Activated CD4-positive, alpha-beta T cell treated with anti-CD3 and anti-CD28 coated beads, Interleukin-10, Interleukin-2, amounts not matched to agents 100 ng/mL and 50 ng/mL, durations not matched to agents 16 hours and 8 hours (primary cell): ENCODE measurements around the gene CD82.

ENCODE experiments used
- DNase-seq: peaks from one replicate; pipeline ENCODE4 v3.0.0-alpha.2; 2020

Gene CD82

DNA sequence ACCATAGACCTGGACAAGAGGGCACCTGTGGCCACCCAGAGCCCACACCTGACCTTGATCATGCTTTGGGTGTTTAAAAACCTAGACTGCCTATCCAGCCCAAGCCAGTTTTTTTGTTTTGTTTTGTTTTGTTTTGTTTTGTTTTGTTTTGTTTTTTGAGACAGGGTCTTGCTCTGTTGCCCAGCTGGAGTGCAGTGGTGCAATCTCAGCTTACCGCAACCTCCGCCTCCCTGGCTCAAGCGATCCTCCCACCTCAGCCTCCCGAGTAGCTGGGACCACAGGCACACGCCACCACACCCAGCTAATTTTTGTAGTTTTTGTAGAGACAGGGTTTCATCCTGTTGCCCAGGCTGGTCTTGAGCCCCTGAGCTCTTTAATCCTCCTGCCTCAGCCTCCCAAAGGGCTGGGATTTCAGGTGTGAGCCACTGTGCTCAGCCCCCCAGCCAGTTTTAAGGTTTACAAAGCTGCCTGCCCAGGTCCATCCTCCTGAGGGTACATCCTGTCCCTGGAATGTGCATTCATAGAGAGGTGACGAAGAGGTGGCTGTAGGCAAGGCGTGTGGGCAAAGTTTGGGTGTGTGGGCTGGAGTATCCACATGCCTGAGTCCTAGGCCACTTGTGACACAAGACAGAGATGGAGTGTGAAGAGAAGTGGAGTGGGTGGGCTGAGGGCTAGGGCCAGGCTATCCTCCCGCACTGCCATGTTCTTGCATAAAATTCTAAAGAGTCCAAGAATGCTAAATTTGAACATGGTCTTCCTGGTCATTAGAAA lies 3.3 kb upstream of the CD82 start:
- no peak for DNase-seq

DNA sequence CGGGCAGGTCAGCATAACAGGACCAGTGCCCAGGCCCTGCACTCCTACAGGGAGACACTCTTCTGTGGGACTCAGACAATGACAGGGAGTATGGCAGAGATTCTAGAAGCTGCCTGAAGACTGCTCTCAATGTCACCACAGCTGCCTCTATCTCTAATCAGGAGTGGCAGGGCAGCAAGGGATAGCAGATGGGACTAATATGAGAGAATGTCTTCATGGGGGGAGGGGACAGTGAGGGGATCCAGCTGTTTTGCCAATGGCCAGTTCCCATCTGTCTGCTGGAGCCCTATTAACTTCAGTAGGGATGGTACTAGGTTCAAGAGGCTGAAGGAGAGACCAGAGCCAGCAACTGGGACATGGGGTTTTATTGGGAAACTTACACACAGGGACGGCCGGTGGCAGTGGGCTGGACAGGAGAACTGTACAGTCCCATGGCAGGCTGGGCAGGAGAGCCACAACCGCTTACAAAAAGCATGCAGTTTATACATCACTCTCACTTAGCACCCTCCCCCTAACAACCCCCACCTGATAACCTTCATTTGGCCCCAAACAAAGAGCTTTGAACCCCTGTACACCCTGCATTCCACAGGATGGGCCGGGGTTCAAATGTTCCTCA lies 2.5 kb upstream of the CD82 start:
- no peak for DNase-seq

DNA sequence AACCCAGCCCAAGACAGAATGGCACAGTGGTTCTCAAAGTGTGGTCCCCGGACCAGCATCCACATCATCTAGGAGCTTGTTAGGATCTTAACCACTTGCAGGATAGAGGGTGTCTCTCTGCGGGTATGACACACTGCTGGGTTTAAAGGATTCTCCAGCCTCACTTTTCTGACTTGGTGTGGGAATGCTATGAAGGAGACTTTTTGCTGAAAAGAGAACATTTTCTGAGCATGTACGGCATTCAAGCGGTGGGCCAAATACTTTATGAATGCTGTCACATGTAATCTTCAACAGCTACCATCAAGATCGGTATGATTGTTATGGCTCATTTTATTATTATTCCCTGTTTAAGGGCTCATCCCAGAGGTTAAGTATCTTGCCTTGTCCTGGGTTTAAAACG lies 1.8 kb upstream of the CD82 start:
- no peak for DNase-seq

DNA sequence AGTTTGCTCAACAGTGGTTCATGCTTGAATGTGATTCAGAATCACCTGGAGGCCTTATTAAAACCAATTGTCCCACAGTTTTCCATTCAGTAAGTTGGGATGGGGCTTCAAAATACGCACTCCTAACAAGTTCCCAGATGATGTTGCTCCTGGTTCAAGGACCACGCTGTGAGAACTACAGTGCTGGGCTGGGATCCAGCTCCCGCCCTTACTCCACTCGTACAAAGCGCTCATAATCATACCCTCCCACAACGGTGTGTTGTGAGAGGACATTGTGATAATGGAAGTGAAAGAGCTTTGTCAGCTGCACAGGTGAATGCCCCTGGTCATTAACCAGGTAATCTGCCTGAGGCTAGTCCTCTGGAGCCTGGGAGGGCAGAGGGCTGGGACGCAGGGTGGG lies 1.3 kb upstream of the CD82 start:
- no peak for DNase-seq

DNA sequence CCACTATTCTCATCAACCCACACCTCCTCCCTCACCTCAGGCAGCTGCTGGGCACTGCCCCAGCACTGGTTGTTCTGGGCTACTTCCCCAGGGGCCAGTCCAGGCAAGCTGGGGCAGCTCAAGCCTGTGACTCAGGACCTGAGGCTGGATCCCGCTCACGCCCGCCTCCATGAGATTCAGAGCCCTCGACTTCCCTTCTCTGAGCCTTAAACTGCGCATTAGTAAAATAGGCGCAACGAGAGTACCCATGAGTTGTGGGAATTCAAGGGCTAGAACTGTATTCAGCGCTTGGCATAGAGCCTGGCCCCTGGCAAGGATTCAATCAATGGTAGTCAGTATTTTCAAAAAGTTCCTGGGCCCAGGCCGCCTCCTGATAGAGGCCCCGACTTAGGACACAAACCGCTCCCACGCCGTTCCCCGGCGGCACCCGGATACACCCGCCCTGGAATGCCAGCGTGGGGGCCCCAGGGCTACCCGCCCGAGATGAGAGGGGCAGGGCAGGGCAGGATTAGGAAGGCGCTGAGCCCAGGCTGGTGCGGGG lies 723 bp upstream of the CD82 start:
- DNase-seq: no peak

DNA sequence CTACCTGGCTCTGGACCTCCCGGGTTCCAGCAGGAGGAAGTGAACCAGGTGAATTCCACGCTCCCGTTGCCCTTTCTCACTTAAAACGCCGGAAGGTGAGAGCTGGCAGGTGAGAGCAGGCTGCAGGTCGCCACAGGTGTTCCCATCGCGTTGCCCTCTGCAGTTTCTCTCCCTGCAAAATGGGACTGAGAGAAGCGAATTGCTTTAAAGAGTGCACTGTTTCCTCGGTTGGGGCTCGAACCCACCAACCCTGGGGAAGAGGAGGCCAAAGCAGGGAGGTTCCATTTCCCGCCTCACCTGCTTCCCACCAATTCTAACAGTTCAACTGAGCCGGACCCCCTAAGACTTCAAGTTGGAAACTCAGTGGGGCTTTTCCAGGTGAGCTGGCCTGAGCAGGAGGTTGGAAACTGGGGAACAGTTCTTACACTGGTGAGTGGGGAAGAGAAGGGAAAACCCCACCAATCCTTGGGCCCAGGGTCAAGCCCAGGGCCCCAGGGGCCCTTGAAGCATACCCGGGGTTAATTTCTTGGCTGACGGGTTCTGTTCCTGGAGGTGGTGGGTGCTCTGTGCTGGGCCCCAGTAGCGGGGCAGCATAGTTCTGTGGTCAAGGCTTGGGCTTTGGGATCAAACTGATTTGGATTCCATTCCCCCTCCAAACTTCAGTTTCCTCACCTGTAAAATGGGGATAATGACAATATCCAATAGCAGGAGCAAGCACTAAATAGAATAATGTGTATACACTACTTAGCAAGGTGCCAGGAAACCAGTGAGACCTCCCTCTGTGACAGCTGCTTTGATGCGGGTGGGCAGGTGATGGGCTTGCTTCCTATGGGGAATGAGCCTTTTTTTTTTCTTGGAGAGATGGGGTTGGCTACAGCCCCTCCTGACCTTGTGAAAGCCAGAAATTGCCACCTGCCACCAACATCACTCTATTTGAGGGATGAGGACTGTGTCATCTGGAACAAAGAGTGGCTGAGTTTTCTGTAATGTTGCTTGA lies 788 bp downstream of the CD82 start:
- no peak for DNase-seq

DNA sequence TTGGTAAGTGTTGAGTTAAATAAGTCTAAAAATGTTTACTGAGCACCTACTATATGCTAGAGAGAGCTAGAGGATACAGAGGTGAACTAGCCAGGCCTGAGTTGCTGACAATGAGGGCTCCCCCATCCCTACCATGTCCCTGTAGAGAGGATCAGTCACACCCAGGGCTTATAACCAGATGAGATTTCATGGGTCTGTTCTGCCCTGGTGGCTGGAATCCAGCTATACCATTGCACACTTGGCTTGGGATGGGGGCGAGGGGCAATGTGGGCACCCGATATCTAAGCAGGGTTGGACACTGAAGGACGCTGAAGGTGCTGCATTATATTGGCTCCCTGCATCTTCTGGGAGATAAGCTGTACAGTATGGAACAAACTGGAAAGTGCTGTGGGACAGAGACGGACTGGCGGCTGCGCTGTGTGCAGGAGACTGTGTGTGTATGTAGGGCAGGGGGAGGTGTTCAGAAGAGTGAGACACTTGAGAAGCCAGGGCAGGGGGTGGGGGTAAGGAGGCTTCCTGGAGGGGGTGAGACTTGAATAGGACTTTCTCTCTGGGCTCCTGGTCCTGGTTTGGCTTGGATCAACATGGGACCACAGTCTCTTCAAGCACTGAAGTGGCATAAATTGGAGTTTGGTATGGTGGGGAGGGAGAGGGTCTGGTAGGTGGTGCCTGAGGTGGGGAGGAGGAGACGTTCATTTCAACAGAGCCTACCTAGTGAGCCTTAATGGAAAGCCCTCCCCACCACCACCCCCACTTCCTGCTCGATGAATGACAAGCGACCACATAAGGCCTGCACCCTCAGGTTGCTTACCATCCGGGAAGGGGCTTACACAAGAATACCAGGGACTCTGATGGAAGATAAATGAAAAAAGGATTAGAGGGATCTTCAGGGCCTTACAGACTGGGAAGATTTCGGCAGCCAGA lies 1.8 kb downstream of the CD82 start:
- DNase-seq: peak; percentile 68

DNA sequence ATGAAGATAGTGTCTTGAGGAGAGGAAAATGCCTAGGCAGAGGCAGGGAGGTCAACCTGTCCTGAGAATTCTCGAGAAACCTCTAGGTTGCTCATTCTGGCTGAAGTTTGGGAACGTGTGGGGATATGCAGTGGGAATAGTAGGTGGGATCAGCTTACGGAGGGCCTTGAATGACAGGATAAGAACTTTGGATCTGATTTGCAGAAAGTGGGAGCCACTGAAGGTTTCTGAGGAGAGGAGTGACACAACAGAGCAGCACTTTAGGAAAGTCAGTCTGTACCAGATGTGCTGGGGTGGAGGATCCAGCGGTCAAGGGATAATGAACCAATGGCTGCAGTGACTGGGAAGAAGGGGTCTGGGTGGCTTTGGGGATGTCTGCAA lies 2.4 kb downstream of the CD82 start:
- no peak for DNase-seq

DNA sequence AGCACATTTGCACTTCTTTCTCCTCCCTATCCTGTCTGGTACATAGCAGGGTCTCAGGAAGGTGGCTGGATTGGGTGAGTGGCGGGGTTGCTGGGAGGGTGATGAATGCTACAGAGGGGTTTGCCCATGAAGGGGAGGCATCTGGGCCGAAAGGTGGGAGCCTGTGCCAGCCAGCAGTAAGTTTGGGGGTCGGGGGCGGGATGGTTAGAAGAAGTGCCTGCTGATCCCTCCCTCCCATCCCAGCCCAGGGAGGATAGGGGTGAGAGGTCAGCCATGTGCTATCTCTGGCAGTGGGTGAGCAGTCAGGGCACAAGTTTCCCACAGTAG lies 2.8 kb downstream of the CD82 start:
- DNase-seq: no peak

DNA sequence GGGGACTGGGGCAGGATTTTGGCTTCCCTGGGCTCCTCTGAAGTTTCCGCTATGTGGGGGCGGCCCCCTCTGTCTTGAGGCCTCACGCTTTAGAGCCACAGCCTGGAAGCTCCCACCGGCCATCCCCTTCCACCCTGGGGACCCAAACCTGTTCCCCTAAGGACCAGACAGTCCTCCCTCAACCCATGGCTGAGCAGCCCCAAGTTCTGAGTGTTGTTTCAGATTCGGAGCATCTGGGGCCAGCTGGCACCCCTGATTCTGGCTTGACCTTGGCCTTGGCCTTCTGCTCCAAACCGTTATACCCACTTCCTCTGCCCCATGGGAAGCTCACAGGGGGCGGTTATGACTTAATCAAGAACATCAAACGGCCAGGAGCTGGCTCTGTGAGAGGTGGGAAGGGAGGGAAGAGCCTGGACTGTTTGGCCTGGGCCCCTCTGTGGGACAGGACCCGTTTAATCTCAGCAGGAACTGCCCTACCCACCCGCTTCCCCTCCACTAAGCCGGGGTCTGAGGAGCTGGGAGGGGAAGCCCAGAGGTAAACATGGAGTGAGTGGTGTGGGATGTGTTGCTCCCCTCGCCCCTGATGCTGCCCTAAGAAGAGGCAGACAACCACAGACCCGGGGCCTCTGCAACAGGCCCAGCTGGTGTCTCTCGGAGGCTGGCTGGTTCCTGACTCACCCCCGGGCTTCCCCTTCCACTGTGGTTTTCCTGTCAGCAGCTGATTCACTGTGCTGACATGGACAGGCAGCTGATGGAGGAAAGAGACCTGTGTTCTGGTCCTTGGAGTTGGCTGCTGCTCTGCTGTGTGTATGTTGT lies 3.4 kb downstream of the CD82 start:
- peak; percentile 96 for DNase-seq

DNA sequence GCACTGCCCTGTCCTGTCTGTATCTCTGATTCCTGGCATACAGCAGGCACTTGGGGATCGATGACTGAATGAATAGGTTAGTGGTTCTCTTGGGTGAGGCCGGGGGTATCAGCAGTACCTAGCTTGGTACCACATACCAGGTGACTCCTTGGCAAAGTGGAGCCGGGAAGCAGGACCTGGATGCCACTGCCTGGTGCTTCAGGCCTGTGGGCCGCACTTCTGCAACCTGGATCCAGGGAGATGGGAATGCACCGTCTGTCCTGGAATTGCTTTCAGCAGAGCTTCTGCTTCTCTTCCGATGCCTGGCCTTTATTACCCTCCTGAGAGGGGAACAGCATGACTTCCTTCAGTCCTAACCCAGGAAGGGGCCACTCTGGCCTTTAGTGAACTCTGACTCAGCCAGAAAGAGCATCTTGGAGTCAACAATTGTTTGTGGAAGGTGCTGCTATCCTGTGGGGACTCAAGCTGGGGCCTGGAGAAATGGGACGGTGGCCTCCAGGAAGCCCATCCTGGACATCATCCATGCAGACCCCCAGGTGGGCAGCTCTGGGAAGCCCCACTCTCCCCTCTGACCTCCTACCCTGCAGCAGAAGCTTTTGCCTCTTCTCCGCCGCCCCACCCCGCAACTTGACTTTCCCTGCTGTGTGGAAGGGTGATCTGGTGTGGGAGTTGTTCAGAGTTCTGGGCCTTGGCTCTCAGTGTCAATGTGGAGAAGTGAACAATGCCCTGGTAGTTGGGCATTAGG lies 5.1 kb downstream of the CD82 start:
- no peak for DNase-seq

DNA sequence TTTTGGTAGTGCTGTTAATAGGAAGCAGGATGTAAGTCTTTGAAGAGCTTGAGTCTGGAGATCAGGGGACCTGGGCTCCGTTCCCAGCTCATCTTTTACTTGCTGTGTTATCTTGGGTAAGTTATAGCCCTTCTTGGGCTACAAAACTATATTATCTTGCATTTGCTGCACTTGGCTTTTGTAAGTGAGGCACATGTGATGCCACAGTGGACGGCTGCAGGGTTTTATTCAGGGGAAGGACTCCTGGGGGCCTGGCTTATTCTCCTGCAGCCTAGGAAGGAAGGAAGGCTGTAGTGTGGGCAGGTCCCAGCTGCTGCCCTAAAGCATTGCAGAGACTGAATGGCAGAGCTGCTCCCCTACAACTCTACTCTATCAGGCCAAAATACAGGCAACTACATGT lies 6.4 kb downstream of the CD82 start:
- DNase-seq: no peak

DNA sequence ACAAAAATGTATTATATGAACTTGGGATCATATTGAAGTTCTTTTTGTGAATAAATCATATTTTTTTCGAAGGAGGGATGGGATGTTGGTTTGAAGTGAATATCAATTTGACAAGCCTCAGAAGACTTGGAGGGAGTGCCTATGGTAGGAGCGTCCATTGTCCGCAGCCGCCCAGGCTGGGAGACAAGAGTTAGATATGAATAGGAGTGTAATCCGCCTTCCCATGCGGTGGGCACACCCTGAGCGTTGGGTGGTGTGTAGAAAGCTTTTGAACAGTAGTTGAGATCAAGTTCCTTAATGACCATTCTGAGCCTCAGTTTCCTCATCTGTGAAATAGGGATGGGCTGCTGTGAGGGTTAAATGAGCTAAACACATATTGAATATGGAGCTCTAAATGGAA lies 7.0 kb downstream of the CD82 start:
- DNase-seq: no peak

DNA sequence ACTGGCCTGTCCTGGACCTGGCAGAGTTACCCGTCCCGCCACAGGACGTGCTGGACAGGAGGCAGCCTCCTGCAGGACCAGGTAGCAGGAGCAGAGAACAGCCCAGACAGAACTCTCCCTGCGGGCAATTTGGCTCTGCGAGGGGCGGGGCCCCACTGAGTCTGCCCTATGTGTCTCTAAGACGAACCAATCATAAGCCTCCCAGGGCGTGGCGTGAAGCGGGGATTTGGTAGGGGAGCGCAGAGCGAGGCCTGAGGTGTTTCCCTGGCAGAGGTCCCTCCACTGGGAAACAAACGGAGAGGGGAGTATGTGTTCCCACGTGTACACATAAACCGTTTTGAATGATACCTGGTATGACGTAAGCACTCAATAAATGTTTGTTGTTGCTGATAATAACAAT lies 7.4 kb downstream of the CD82 start:
- peak; percentile 32 for DNase-seq

DNA sequence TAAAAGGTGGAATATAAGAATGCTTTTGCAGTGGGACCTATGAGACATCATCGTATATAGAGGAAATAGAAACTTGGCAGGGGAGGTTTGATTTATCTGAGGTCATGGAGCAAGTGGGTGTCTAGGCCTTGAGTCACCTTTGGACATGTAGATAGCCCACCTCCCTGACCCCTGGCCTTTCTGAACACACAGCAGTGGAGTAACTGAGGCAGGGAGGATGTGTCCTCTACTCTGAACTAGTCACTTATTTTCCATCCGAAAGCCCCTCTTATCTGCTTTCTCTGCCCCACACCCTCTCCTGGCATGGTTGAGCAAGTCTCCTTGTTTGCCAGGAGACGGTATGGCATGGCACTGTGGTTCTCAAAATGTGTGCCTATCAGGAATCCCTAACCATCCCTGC lies 7.9 kb downstream of the CD82 start:
- DNase-seq: peak; percentile 45

DNA sequence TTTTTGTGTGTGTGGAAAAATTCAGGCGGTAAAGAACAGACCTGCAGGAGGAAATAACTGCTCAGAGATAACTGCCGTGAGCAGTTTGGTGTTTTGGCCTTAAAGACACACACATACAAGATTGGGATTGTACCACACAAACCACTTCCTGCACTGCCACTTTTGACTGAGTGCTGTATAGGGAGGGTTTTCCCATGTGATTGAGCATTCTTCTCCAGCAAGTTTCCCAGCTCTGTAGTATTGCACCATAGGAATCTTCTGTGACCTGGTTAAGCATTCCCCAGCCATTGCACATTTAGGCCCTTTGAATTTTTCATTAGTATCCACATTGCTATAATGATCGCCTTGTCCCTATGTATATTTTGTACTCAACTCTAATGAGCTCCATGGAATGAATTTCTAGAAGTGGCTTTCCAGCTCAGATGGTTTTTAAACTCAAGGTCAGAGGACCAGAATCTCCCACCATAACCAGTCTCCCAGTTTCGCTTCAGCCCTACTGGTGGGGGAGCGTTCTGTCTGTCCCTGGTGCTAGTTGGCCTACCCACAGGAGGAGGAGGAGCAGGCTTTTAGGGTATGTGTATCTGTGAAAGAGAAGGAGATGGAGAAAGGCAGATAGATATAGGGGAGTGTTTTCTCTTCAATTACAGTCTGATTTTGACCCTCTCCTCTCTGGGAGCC lies 9.3 kb downstream of the CD82 start:
- peak; percentile 84 for DNase-seq

DNA sequence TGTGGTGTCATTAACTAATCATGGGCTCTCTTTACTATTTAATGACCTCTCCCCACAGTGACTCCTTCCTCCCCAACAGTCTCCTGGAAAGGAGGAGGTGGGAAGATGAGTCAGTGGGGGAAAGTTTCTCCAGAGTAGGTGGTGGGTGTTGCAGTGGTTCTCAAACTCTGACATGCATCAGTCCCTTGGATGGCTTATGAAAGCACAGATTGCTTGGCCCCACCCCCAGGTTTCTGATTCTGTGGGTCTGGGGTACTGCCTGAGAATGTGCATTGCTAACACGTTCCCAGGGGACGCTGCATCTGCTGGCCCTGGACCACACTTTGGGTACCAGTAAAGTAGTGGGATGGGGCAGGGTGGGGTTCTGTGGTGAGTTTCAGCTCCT lies 9.8 kb downstream of the CD82 start:
- DNase-seq: peak; percentile 65

DNA sequence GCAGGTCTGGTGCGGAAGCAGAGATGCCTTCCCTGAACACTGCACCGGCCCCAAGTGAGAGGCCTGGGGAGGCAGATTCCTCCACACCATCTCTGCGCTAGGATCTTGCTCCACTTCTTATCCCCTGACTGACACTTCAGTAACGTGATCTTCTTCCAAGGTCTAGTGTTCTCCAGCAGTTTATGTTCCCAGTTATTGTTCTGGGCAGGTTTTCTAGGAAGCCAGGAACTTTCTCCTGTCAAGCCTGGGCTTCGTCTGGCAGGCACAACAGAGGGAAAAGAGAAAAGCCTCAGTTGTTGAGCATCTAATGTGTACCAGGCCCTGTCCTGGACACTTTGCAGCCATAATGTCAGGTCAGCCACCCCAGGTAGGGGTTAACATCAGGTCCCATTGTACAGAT lies 10.5 kb downstream of the CD82 start:
- no peak for DNase-seq

DNA sequence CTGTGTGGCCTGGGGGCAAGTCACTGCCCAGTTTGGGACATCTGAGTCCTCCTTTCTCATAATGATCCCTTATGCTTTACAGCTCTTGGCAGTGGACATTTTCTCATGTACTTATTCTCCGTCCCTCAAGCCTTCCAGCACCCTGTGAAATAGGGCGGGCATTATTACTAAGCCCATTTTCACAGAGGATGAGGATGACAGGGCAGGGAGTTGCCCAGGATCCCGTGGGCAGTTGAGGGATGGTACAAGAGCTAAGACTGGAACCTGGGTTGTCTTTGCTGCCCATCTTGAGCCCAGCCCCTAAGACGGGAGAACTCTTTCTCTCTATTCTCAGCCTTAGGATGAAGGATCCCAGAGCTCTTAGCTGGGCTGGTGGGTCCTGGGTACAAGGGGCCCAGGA lies 11.2 kb downstream of the CD82 start:
- no peak for DNase-seq

DNA sequence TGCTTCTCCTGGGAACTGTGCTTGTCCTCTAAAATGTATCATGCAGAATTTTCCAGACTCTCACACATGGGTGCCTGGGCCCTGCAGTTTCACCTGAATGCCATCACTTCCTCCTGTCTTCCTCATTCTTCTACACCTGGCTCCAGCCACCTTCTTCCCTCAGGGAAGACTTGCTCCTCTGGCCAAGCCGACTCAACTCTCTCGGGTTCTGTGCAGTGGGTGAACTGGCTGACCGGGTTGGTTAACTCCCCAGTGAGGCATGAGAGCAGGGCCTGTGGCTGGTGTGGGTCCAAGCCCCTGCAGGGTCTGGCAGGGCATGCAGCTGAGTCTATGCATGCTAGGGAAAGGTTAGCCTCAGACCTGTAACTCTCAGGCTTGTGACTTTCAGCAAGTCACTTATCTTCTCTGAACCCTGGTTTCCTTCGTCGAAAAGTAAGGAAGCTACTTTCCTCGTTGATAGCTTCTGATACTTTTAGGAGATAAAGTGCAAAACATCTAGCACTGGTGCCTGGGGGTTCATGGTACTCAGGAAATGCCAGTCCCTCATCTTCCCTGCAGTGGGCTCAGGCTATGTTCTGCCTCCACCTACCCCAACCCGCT lies 11.9 kb downstream of the CD82 start:
- no peak for DNase-seq
